ENCODE measurements around the gene CXXC1. TPM values are rescaled to one million over a fixed set of nuclear protein-coding genes. Genes with fewer than 3 reads are reported as not detected.

Gene CXXC1
- total and polyA plus RNA-seq, 7 donors, result 20.0 to 71.6 (median 28.0) TPM

- H3K36me3 ChIP-seq (ENCODE audit: insufficient read depth in 1 of 2, low read depth in 1 of 2), result no peaks in the 10 kb centered on the region
- H3K27me3 ChIP-seq (ENCODE audit: insufficient read depth in 3 of 3, low read length in 2 of 3), result peaks cover 6 to 53% (median 7%) of the 10 kb centered on the region in 3 donors
- no peak for ATAC-seq
- intact Hi-C loops (cut with DNase I), result no loop called here
- H3K4me3 ChIP-seq, result no peak overlapping the region
- peaks cover 4% of the 10 kb centered on the region for H3K9me3 ChIP-seq
- TF ChIP-seq, protein P1, sequence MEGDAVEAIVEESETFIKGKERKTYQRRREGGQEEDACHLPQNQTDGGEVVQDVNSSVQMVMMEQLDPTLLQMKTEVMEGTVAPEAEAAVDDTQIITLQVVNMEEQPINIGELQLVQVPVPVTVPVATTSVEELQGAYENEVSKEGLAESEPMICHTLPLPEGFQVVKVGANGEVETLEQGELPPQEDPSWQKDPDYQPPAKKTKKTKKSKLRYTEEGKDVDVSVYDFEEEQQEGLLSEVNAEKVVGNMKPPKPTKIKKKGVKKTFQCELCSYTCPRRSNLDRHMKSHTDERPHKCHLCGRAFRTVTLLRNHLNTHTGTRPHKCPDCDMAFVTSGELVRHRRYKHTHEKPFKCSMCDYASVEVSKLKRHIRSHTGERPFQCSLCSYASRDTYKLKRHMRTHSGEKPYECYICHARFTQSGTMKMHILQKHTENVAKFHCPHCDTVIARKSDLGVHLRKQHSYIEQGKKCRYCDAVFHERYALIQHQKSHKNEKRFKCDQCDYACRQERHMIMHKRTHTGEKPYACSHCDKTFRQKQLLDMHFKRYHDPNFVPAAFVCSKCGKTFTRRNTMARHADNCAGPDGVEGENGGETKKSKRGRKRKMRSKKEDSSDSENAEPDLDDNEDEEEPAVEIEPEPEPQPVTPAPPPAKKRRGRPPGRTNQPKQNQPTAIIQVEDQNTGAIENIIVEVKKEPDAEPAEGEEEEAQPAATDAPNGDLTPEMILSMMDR (IDR thresholded peaks at IDR 0.05), result no peak
- DNase-seq, result no peak
- 67 to 79% (median 78%) methylated on average over 7 of the region's 7 CpGs for WGBS, 3 donors
- H3K27ac ChIP-seq, result no peak overlapping the region
- no peaks in the 10 kb centered on the region for H3K4me1 ChIP-seq
Observed at GRCh38 chr18:50299626-50300388, 12.3 kb upstream of the CXXC1 start.

GRCh38 chr18:50298443-50299284 lies 11.2 kb upstream of the CXXC1 start:
- DNase-seq (peak in 1 of 2 donors; percentile 14), ATAC-seq (peak in 1 of 4 donors; percentile 33)
- no peaks in the 10 kb centered on the region for H3K9me3 ChIP-seq
- peak overlapping the region; percentile 60 for H3K4me3 ChIP-seq
- TF ChIP-seq, protein P1 (IDR thresholded peaks at IDR 0.05), result no peak
- no peaks in the 10 kb centered on the region for H3K36me3 ChIP-seq (ENCODE audit: insufficient read depth in 1 of 2, low read depth in 1 of 2)
- no peak overlapping the region for H3K27ac ChIP-seq
- WGBS, 3 donors, result 18 to 27% (median 20%) methylated on average over 32 to 48 of the region's 49 CpGs
- H3K4me1 ChIP-seq, result no peaks in the 10 kb centered on the region
- intact Hi-C loops (cut with DNase I), result no loop called here
- peaks cover 4 to 43% (median 7%) of the 10 kb centered on the region in 3 donors for H3K27me3 ChIP-seq (ENCODE audit: insufficient read depth in 3 of 3, low read length in 2 of 3)

- intact Hi-C loops (cut with DNase I), result no loop called here
- TF ChIP-seq, protein P1 (IDR thresholded peaks at IDR 0.05), result no peak
- 10 to 13% (median 12%) methylated on average over 28 of the region's 28 CpGs for WGBS, 3 donors
- Histone ChIP-seq H3K27ac (no peak overlapping the region), H3K9me3 (no peaks in the 10 kb centered on the region), H3K36me3 (ENCODE audit: insufficient read depth in 1 of 2, low read depth in 1 of 2) (no peaks in the 10 kb centered on the region), H3K27me3 (ENCODE audit: insufficient read depth in 3 of 3, low read length in 2 of 3) (peaks cover 4 to 39% (median 7%) of the 10 kb centered on the region in 3 donors), H3K4me3 (peak overlapping the region; percentile 60), H3K4me1 (no peaks in the 10 kb centered on the region)
- ATAC-seq (peak; percentile 71 to 91 (median 82)), DNase-seq (peak; percentile 68 to 84)
Observed at GRCh38 chr18:50297621-50298442, 10.3 kb upstream of the CXXC1 start.

- WGBS, 3 donors, result 84 to 97% (median 87%) methylated on average over 1 of the region's 1 CpG
- Histone ChIP-seq H3K9me3 (no peaks in the 10 kb centered on the region), H3K36me3 (ENCODE audit: insufficient read depth in 1 of 2, low read depth in 1 of 2) (no peaks in the 10 kb centered on the region), H3K4me1 (no peaks in the 10 kb centered on the region), H3K4me3 (no peak overlapping the region), H3K27ac (no peak overlapping the region), H3K27me3 (ENCODE audit: insufficient read depth in 3 of 3, low read length in 2 of 3) (no peaks in the 10 kb centered on the region)
- intact Hi-C loops (cut with DNase I), result no loop called here
- TF ChIP-seq, protein P1 (IDR thresholded peaks at IDR 0.05), result no peak
- DNase-seq, result no peak
- ATAC-seq, result no peak
Observed at GRCh38 chr18:50293039-50293438, 5.5 kb upstream of the CXXC1 start.
